Measurements from ENCODE around the gene RPRD1B. TPM values are rescaled to one million over a fixed set of nuclear protein-coding genes. Genes with fewer than 3 reads are reported as not detected.
A peak's percentile ranks its signal among the peaks of the same experiment; 100 is the strongest.

Gene RPRD1B
- total and polyA plus RNA-seq, 2 donors, result 45.0 to 85.2 TPM

- no peak overlapping the region for H3K27ac ChIP-seq (ENCODE audit: low read depth)
- H3K4me3 ChIP-seq (ENCODE audit: low read depth, low read length), result no peak overlapping the region
- H3K4me1 ChIP-seq (ENCODE audit: insufficient read depth), result no peaks in the 10 kb centered on the region
- DNase-seq (ENCODE audit: extremely low spot score), result peak; percentile 69
- no peaks in the 10 kb centered on the region for H3K36me3 ChIP-seq (ENCODE audit: insufficient read depth)
- WGBS, result 39% methylated on average over 18 of the region's 18 CpGs
Measured at GRCh38 chr20:38125157-38126056, 91.9 kb downstream of the RPRD1B start.

- no peak overlapping the region for H3K4me3 ChIP-seq (ENCODE audit: low read depth, low read length)
- no peaks in the 10 kb centered on the region for H3K4me1 ChIP-seq (ENCODE audit: insufficient read depth)
- no peaks in the 10 kb centered on the region for H3K36me3 ChIP-seq (ENCODE audit: insufficient read depth)
- DNase-seq (ENCODE audit: extremely low spot score), result no peak
- WGBS, result 69% methylated on average over 7 of the region's 7 CpGs
- no peak overlapping the region for H3K27ac ChIP-seq (ENCODE audit: low read depth)
Measured at GRCh38 chr20:38126146-38126921, 92.8 kb downstream of the RPRD1B start.

GRCh38 chr20:38126932-38127621 lies 93.5 kb downstream of the RPRD1B start:
- 36% methylated on average over 12 of the region's 12 CpGs for WGBS
- Histone ChIP-seq H3K27ac (ENCODE audit: low read depth) (peak overlapping the region; percentile 26), H3K4me1 (ENCODE audit: insufficient read depth) (no peaks in the 10 kb centered on the region), H3K4me3 (ENCODE audit: low read depth, low read length) (no peak overlapping the region), H3K36me3 (ENCODE audit: insufficient read depth) (no peaks in the 10 kb centered on the region)
- no peak for DNase-seq (ENCODE audit: extremely low spot score)

GRCh38 chr20:38127920-38128528 lies 94.5 kb downstream of the RPRD1B start:
- Histone ChIP-seq H3K4me1 (ENCODE audit: insufficient read depth) (no peaks in the 10 kb centered on the region), H3K36me3 (ENCODE audit: insufficient read depth) (no peaks in the 10 kb centered on the region), H3K4me3 (ENCODE audit: low read depth, low read length) (no peak overlapping the region), H3K27ac (ENCODE audit: low read depth) (no peak overlapping the region)
- no peak for DNase-seq (ENCODE audit: extremely low spot score)
- 85% methylated on average over 9 of the region's 9 CpGs for WGBS

GRCh38 chr20:38128691-38129090 lies 95.1 kb downstream of the RPRD1B start:
- no peaks in the 10 kb centered on the region for H3K4me1 ChIP-seq (ENCODE audit: insufficient read depth)
- no peak overlapping the region for H3K4me3 ChIP-seq (ENCODE audit: low read depth, low read length)
- no peaks in the 10 kb centered on the region for H3K36me3 ChIP-seq (ENCODE audit: insufficient read depth)
- WGBS, result 94% methylated on average over 2 of the region's 2 CpGs
- no peak overlapping the region for H3K27ac ChIP-seq (ENCODE audit: low read depth)
- no peak for DNase-seq (ENCODE audit: extremely low spot score)

GRCh38 chr20:38129248-38129865 lies 95.8 kb downstream of the RPRD1B start:
- Histone ChIP-seq H3K4me1 (ENCODE audit: insufficient read depth) (no peaks in the 10 kb centered on the region), H3K36me3 (ENCODE audit: insufficient read depth) (no peaks in the 10 kb centered on the region), H3K4me3 (ENCODE audit: low read depth, low read length) (no peak overlapping the region), H3K27ac (ENCODE audit: low read depth) (no peak overlapping the region)
- DNase-seq (ENCODE audit: extremely low spot score), result no peak
- 91% methylated on average over 6 of the region's 6 CpGs for WGBS

- DNase-seq (ENCODE audit: extremely low spot score), result no peak
- Histone ChIP-seq H3K27ac (ENCODE audit: low read depth) (no peak overlapping the region), H3K4me3 (ENCODE audit: low read depth, low read length) (no peak overlapping the region), H3K4me1 (ENCODE audit: insufficient read depth) (no peaks in the 10 kb centered on the region), H3K36me3 (ENCODE audit: insufficient read depth) (no peaks in the 10 kb centered on the region)
- 79% methylated on average over 15 of the region's 15 CpGs for WGBS
Measured at GRCh38 chr20:38129893-38130609, 96.5 kb downstream of the RPRD1B start.

- WGBS, result 90% methylated on average over 19 of the region's 19 CpGs
Measured at GRCh38 chr20:38130687-38131587, 97.4 kb downstream of the RPRD1B start.

GRCh38 chr20:38131588-38132121 lies 98.1 kb downstream of the RPRD1B start:
- Histone ChIP-seq H3K27ac (ENCODE audit: low read depth) (no peak overlapping the region), H3K4me1 (ENCODE audit: insufficient read depth) (no peaks in the 10 kb centered on the region), H3K4me3 (ENCODE audit: low read depth, low read length) (no peak overlapping the region), H3K36me3 (ENCODE audit: insufficient read depth) (no peaks in the 10 kb centered on the region)
- DNase-seq (ENCODE audit: extremely low spot score), result no peak
- 86% methylated on average over 3 of the region's 3 CpGs for WGBS

More at GRCh38 chr20:38130687-38131587, 97.4 kb downstream of the RPRD1B start:
- no peak overlapping the region for H3K27ac ChIP-seq (ENCODE audit: low read depth)
- no peaks in the 10 kb centered on the region for H3K4me1 ChIP-seq (ENCODE audit: insufficient read depth)
- H3K4me3 ChIP-seq (ENCODE audit: low read depth, low read length), result no peak overlapping the region
- no peaks in the 10 kb centered on the region for H3K36me3 ChIP-seq (ENCODE audit: insufficient read depth)
- no peak for DNase-seq (ENCODE audit: extremely low spot score)

- DNase-seq (ENCODE audit: extremely low spot score), result no peak
- Histone ChIP-seq H3K4me1 (ENCODE audit: insufficient read depth) (no peaks in the 10 kb centered on the region), H3K27ac (ENCODE audit: low read depth) (no peak overlapping the region), H3K36me3 (ENCODE audit: insufficient read depth) (no peaks in the 10 kb centered on the region), H3K4me3 (ENCODE audit: low read depth, low read length) (no peak overlapping the region)
- WGBS, result 92% methylated on average over 26 of the region's 26 CpGs
Measured at GRCh38 chr20:38132156-38132909, 98.8 kb downstream of the RPRD1B start.

- no peak overlapping the region for H3K27ac ChIP-seq (ENCODE audit: low read depth)
- H3K36me3 ChIP-seq (ENCODE audit: insufficient read depth), result no peaks in the 10 kb centered on the region
- DNase-seq (ENCODE audit: extremely low spot score), result no peak
- WGBS, result 85% methylated on average over 11 of the region's 11 CpGs
- no peaks in the 10 kb centered on the region for H3K4me1 ChIP-seq (ENCODE audit: insufficient read depth)
- no peak overlapping the region for H3K4me3 ChIP-seq (ENCODE audit: low read depth, low read length)
Measured at GRCh38 chr20:38132910-38133501, 99.5 kb downstream of the RPRD1B start.

Measured in urinary bladder (tissue), 4 donors.